ENCODE results near the gene GAL. TPM values are rescaled to one million over a fixed set of nuclear protein-coding genes. Genes with fewer than 3 reads are reported as not detected.

Gene GAL
- total and polyA plus RNA-seq, 2 of the 8 experiments (the other 6 are each of a cell fraction or from before 2014, with no cell fraction given) = 81.8 to 233 TPM

DNA sequence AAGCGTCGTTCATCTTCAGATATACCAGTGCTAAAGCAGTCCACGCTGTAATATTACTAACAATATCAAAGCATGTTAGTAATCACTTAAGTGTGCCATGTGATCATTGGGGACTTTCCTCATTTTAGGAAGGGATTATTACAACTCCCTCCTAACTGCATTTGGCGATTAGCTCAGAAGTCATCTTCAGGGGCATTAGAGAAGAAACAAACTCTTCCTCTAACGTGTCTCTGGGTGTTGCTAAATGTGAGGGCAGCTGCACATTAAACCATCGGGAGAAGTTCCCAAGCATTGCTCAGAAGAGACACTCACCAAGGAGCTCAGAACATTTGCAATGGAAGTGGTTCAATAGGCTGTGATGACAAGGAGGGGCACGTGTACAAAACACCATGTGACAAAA lies 49.8 kb downstream of the GAL start (continued):
- TF ChIP-seq, protein P1, sequence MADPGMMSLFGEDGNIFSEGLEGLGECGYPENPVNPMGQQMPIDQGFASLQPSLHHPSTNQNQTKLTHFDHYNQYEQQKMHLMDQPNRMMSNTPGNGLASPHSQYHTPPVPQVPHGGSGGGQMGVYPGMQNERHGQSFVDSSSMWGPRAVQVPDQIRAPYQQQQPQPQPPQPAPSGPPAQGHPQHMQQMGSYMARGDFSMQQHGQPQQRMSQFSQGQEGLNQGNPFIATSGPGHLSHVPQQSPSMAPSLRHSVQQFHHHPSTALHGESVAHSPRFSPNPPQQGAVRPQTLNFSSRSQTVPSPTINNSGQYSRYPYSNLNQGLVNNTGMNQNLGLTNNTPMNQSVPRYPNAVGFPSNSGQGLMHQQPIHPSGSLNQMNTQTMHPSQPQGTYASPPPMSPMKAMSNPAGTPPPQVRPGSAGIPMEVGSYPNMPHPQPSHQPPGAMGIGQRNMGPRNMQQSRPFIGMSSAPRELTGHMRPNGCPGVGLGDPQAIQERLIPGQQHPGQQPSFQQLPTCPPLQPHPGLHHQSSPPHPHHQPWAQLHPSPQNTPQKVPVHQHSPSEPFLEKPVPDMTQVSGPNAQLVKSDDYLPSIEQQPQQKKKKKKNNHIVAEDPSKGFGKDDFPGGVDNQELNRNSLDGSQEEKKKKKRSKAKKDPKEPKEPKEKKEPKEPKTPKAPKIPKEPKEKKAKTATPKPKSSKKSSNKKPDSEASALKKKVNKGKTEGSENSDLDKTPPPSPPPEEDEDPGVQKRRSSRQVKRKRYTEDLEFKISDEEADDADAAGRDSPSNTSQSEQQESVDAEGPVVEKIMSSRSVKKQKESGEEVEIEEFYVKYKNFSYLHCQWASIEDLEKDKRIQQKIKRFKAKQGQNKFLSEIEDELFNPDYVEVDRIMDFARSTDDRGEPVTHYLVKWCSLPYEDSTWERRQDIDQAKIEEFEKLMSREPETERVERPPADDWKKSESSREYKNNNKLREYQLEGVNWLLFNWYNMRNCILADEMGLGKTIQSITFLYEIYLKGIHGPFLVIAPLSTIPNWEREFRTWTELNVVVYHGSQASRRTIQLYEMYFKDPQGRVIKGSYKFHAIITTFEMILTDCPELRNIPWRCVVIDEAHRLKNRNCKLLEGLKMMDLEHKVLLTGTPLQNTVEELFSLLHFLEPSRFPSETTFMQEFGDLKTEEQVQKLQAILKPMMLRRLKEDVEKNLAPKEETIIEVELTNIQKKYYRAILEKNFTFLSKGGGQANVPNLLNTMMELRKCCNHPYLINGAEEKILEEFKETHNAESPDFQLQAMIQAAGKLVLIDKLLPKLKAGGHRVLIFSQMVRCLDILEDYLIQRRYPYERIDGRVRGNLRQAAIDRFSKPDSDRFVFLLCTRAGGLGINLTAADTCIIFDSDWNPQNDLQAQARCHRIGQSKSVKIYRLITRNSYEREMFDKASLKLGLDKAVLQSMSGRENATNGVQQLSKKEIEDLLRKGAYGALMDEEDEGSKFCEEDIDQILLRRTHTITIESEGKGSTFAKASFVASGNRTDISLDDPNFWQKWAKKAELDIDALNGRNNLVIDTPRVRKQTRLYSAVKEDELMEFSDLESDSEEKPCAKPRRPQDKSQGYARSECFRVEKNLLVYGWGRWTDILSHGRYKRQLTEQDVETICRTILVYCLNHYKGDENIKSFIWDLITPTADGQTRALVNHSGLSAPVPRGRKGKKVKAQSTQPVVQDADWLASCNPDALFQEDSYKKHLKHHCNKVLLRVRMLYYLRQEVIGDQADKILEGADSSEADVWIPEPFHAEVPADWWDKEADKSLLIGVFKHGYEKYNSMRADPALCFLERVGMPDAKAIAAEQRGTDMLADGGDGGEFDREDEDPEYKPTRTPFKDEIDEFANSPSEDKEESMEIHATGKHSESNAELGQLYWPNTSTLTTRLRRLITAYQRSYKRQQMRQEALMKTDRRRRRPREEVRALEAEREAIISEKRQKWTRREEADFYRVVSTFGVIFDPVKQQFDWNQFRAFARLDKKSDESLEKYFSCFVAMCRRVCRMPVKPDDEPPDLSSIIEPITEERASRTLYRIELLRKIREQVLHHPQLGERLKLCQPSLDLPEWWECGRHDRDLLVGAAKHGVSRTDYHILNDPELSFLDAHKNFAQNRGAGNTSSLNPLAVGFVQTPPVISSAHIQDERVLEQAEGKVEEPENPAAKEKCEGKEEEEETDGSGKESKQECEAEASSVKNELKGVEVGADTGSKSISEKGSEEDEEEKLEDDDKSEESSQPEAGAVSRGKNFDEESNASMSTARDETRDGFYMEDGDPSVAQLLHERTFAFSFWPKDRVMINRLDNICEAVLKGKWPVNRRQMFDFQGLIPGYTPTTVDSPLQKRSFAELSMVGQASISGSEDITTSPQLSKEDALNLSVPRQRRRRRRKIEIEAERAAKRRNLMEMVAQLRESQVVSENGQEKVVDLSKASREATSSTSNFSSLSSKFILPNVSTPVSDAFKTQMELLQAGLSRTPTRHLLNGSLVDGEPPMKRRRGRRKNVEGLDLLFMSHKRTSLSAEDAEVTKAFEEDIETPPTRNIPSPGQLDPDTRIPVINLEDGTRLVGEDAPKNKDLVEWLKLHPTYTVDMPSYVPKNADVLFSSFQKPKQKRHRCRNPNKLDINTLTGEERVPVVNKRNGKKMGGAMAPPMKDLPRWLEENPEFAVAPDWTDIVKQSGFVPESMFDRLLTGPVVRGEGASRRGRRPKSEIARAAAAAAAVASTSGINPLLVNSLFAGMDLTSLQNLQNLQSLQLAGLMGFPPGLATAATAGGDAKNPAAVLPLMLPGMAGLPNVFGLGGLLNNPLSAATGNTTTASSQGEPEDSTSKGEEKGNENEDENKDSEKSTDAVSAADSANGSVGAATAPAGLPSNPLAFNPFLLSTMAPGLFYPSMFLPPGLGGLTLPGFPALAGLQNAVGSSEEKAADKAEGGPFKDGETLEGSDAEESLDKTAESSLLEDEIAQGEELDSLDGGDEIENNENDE (IDR thresholded peaks at IDR 0.05; ENCODE audit: insufficient replicate concordance, low read length) = no peak
- no peak for TF ChIP-seq CHD2 (IDR thresholded peaks at IDR 0.05; ENCODE audit: low read length)
- TF ChIP-seq GABPA (IDR thresholded peaks at IDR 0.05; ENCODE audit: borderline replicate concordance, insufficient read depth, low read length) = no peak
- TF ChIP-seq, protein P2, sequence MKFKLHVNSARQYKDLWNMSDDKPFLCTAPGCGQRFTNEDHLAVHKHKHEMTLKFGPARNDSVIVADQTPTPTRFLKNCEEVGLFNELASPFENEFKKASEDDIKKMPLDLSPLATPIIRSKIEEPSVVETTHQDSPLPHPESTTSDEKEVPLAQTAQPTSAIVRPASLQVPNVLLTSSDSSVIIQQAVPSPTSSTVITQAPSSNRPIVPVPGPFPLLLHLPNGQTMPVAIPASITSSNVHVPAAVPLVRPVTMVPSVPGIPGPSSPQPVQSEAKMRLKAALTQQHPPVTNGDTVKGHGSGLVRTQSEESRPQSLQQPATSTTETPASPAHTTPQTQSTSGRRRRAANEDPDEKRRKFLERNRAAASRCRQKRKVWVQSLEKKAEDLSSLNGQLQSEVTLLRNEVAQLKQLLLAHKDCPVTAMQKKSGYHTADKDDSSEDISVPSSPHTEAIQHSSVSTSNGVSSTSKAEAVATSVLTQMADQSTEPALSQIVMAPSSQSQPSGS (IDR thresholded peaks at IDR 0.05; ENCODE audit: low read length) = no peak
- TF ChIP-seq BRCA1 (IDR thresholded peaks at IDR 0.05; ENCODE audit: low read depth, low read length) = no peak
- no peak for TF ChIP-seq BACH1 (IDR thresholded peaks at IDR 0.05; ENCODE audit: low read length)
- TF ChIP-seq, protein P3, sequence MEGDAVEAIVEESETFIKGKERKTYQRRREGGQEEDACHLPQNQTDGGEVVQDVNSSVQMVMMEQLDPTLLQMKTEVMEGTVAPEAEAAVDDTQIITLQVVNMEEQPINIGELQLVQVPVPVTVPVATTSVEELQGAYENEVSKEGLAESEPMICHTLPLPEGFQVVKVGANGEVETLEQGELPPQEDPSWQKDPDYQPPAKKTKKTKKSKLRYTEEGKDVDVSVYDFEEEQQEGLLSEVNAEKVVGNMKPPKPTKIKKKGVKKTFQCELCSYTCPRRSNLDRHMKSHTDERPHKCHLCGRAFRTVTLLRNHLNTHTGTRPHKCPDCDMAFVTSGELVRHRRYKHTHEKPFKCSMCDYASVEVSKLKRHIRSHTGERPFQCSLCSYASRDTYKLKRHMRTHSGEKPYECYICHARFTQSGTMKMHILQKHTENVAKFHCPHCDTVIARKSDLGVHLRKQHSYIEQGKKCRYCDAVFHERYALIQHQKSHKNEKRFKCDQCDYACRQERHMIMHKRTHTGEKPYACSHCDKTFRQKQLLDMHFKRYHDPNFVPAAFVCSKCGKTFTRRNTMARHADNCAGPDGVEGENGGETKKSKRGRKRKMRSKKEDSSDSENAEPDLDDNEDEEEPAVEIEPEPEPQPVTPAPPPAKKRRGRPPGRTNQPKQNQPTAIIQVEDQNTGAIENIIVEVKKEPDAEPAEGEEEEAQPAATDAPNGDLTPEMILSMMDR (IDR thresholded peaks at IDR 0.05; ENCODE audit: control extremely low read depth in 1 of 3, insufficient read depth in 1 of 3, low read depth in 1 of 3, low read length in 3 of 3) = no peak
- TF ChIP-seq GTF2F1 (IDR thresholded peaks at IDR 0.05; ENCODE audit: borderline replicate concordance, low read depth, low read length) = no peak
